Upper lobe of left lung (tissue), 4 donors: Measurements from ENCODE around the gene SF3B1.

ENCODE experiments used
- EP300 ChIP-seq, 4 donors: sonication (generic); formaldehyde crosslinking; IDR thresholded peaks; one replicate each; pipeline ENCODE4 v1.5.1; 2017; ENCODE audit warnings: antibody characterized with exemption in 4 of 4, control low read depth in 2 of 4
- TF ChIP-seq, protein P1 (sequence below), 6 experiments: fragments of 450-650 bp in 4 of 6; fragments of 200-600 bp in 2 of 6; sonication (generic) in 2 of 6; IDR thresholded peaks; one replicate each; pipeline ENCODE4 v1.5.1; 2016 to 2019; ENCODE audit warnings: antibody characterized with exemption in 6 of 6

DNA sequence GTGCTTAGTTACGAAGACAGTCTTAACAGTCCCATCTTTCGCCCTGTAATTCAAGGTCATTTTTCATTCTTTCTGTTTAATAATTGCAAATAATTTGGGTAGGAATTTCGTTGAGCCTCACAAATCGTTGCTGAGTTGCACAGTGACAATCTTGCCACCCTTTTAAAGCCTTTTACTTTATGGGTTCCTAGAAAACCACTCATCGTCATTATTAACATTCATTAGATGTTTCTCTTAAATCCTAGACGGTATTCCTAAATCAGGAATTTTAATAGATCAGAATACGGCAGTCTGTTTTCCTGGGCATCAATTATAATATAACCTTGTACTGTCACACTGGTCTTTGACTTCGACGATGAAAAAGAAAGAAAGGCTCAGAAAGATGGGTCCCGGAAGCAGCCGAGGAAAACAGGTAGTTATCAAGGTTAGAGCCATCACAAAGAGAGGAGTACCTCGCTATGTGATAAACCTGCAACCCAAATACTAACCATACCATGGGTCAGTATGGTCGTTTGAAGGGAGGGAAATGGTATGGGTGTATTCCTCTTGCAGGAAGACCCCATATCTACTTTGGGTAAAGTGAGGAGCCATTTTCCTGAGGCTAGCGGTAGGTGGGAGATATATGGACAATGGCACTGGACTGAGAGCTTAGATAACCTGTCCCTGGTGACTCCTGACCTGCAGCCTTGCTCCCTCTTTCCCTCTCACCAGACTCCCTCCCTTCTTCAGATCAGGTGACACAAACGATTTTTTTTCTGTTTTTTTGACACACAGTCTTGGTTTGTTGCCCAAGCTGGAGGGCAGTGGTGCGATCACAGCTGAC, 981 bp upstream of the SF3B1 start:
- TF ChIP-seq EP300 (IDR thresholded peaks at IDR 0.05): no peak
- TF ChIP-seq, protein P1, sequence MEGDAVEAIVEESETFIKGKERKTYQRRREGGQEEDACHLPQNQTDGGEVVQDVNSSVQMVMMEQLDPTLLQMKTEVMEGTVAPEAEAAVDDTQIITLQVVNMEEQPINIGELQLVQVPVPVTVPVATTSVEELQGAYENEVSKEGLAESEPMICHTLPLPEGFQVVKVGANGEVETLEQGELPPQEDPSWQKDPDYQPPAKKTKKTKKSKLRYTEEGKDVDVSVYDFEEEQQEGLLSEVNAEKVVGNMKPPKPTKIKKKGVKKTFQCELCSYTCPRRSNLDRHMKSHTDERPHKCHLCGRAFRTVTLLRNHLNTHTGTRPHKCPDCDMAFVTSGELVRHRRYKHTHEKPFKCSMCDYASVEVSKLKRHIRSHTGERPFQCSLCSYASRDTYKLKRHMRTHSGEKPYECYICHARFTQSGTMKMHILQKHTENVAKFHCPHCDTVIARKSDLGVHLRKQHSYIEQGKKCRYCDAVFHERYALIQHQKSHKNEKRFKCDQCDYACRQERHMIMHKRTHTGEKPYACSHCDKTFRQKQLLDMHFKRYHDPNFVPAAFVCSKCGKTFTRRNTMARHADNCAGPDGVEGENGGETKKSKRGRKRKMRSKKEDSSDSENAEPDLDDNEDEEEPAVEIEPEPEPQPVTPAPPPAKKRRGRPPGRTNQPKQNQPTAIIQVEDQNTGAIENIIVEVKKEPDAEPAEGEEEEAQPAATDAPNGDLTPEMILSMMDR (IDR thresholded peaks at IDR 0.05): no peak
